Inflammatory macrophage treated with lipopolysaccharide for 4 hours (primary cell): Measurements from ENCODE around the gene MXRA5.
"Not testable (repeated sequence)": the region's sequence is repeated elsewhere in the genome, so short reads cannot be mapped to it uniquely, and the experiment has no call there.

Experiments used
- DNase-seq: peaks from one replicate; pipeline ENCODE4 v3.0.0-alpha.2; 2020

The MXRA5 gene, protein sequence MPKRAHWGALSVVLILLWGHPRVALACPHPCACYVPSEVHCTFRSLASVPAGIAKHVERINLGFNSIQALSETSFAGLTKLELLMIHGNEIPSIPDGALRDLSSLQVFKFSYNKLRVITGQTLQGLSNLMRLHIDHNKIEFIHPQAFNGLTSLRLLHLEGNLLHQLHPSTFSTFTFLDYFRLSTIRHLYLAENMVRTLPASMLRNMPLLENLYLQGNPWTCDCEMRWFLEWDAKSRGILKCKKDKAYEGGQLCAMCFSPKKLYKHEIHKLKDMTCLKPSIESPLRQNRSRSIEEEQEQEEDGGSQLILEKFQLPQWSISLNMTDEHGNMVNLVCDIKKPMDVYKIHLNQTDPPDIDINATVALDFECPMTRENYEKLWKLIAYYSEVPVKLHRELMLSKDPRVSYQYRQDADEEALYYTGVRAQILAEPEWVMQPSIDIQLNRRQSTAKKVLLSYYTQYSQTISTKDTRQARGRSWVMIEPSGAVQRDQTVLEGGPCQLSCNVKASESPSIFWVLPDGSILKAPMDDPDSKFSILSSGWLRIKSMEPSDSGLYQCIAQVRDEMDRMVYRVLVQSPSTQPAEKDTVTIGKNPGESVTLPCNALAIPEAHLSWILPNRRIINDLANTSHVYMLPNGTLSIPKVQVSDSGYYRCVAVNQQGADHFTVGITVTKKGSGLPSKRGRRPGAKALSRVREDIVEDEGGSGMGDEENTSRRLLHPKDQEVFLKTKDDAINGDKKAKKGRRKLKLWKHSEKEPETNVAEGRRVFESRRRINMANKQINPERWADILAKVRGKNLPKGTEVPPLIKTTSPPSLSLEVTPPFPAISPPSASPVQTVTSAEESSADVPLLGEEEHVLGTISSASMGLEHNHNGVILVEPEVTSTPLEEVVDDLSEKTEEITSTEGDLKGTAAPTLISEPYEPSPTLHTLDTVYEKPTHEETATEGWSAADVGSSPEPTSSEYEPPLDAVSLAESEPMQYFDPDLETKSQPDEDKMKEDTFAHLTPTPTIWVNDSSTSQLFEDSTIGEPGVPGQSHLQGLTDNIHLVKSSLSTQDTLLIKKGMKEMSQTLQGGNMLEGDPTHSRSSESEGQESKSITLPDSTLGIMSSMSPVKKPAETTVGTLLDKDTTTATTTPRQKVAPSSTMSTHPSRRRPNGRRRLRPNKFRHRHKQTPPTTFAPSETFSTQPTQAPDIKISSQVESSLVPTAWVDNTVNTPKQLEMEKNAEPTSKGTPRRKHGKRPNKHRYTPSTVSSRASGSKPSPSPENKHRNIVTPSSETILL (N-terminal part only)

DNA sequence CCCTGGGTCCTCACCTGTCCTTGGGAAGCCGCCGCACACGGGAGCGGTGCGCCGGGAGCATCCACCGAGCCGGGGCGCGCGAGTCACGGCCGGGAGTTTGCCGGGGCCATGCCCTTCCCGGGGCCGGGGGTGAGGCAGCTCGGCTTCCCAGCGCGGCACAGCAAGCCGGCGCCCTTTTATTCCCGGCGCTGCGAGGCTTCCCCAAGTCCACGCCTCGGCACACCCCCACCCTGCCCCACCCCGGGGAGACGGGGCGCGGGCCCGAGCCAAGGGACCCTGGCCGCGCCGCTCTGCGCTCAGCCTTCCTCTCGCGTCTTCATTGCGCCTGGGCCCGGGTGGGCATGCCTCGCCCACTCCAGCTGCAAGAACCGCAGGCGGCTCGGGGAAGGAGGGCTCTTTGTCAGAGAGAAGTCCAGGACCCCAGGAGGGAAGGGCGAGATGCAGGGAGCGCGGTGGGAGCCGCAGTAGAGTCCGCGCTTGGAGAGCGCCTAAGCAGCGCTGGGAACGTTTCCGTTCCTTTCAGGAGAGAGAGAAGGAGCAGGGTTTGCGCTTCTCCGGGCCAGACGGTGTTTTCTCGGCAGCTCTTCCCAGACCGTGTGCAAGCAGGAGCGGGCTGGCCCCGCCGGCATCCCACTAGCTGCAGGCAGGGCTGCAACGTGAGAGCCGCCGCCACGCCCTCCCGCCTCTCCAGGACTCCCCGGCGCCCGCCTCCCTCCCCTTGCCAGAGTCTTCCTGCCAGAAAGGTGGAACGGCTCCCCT is at the start of gene MXRA5:
MXRA5 (minus strand) TSS at position 152 of the 759 bp plus-strand sequence. CDS start 2,819 bp downstream, outside the sequence.
- DNase-seq: no peak

DNA sequence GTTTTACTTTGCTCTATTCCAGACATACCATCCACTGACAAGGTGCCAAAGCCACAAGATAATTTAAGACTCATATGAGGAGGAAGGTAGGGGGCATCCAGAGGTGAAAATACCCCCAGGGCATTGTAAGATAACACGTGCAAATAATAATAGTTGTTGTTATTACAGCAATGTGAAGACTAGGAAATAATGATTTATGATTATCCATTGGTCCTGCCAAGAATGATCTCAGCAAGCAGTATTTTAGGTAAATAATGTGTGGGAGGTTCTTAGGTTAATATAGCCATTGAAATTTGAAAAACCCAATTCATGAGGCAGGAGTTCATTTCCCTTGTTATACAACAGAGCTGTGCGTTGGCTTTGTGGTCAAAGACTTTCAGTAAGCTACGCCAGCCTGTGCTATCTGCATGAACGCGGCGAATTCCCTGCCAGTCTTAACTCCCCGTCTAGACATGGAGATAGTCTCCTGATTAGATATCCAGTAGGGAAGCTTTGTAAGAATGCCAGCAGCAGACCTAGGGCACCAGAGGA is 47.2 kb upstream of the MXRA5 start:
- DNase-seq: no peak

DNA sequence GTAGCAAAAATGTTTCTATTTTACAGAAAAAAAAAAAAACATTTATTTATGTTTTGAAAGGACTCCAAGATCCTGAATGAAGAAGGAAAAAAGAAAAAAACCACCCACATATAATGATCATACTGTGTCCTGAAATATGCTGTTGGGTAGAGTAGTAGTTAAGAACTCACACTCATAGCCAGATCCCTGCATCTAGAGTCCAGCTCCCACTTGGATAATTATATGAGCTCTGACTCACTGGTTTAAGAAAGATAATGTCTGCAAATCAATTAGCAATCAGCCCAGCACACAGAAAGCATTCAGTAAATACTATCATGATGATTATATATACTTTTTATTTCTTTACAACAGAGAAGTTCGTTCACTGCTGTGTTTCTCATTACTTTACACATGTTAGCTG is 46.7 kb upstream of the MXRA5 start:
- DNase-seq: no peak

DNA sequence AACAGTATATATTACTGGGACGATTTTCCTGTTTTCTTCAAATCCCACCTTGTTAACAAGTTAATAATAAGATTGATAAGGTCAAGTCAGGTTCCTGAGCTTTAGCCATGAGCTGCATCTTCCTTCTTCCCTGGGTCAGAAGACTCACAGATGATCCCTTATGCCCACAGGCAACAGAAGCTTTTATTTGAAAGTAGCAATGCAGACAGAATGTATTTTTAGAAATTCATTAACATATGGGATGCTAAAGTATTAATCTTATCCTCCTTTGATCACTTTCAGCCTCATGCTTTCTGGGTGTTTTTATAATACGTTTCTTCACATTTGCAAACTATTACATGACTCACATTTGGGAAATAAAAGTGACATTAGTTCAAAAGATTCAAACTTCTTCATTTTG is 42.0 kb upstream of the MXRA5 start:
- DNase-seq: no peak

DNA sequence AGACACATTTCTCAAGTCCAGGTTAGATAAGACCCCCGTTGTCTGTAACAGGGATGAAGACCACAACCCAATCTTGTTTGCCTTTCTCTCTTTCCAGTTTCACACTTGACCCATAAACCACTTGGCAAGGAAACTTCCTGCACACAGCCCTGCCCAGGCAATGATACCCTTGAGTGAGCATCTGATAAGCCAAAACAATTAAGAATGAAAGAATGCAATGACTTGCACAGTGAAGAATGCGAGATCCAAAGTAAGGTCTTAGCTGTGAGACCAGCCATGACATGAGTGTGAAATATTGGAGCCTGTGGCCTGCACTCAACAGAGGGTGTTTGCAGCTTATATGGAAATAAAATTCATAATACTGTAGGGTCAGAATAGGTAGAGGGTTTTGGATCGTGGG is 37.9 kb upstream of the MXRA5 start:
- no peak for DNase-seq

DNA sequence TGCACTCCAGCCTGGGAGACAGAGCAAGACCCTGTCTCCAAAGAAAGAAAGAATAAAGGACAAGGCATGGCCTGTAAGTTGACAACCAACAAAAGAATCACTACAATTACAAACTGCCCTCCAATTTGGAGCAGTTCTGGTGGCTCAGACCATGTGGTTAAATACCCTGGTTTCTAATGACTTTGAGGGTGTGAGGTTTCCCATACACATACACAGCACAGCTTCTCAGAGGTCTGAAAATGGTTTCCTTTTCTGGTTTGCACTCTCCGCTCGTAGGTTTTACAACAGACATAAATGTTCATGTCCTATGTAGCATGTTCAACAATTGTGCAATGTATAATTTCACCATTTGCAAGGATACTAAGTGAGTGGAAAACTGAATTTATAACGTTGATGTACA is 34.2 kb upstream of the MXRA5 start:
- no peak for DNase-seq

DNA sequence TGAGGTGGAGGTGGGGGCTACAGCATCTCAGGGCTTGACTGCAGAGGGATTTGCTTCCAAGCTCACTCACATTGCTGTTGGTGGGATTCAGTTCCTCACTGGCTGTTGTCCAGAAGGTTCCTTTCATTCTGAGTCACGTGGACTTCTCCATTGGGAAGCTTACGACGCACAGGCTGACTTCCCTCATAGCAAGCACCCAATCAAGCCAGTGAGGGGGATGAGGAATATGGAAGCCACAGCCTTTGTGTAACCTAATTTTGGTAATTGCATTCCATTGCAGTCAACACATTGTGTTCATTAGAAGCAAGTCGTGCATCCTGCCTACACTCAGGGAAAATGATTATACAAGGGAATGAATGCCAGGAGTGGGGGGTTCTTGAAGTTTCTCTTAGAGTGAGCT is 32.7 kb upstream of the MXRA5 start:
- no peak for DNase-seq

DNA sequence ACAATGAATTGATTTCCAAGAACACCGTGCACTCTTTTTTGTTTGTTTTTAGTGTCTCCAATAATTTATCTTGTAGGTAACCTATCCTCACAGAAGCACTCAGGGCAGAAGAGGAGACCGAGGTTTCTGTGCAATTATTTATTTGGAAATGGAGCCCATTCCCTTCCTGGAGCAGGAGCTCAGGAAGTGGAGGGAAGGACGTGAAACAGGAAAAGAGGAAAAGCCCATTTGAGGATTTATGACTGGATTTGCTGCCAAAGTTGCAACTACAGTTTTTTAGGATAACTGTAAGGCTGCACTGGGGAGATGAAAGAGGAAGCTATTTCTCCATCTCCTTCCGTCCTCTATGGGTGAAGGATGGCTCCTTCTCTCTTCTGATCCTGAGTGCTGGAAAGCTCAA is 31.7 kb upstream of the MXRA5 start:
- DNase-seq: no peak

DNA sequence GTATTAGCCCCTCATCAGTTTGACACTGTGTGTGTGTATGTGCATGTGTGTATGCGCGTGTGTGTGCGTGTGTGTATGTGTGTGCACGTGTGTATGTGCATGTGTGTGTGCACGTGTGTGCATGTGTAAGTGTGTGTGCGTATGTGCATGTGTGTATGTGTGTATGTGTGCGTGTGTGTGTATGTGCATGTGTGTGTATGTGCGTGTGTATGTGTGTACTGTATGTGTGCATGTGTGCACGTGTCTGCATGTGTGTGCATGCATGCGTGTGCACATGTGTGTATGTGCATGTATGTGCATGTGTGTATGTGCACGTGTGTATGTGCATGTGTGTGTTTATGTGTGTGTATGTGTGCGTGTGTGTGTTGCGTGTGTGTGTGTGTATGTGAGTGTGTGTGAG is 31.1 kb upstream of the MXRA5 start:
- DNase-seq: no peak

DNA sequence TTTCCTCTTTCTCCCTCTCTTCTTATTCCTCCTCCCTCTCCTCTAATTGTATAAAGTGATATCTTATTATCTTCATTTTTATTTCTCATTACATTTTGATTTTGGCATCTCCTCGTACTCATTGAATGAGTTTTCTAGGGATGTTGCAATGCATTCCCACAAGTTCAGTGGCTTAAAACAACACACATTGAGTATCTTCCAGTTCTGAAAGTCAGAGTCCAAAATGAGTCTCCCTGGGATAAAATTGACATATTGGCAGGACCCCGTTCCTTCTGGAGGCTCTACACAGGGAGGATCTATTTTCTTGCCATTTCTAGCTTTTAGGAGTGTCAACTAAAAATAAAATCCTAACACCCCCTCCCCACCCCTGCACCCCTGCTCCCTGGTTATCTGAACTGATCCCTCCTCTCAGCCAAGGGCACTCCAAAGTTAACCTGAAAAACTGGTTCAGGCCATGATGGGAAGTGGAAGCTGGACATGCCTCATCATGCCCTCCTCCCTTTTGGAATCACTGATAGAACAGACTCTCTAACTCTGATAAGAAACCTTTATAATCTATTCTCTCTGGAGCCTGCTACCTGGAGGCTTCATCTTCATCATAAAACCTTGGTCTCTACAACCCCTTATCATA is 29.5 kb upstream of the MXRA5 start:
- not testable (repeated sequence) for DNase-seq

DNA sequence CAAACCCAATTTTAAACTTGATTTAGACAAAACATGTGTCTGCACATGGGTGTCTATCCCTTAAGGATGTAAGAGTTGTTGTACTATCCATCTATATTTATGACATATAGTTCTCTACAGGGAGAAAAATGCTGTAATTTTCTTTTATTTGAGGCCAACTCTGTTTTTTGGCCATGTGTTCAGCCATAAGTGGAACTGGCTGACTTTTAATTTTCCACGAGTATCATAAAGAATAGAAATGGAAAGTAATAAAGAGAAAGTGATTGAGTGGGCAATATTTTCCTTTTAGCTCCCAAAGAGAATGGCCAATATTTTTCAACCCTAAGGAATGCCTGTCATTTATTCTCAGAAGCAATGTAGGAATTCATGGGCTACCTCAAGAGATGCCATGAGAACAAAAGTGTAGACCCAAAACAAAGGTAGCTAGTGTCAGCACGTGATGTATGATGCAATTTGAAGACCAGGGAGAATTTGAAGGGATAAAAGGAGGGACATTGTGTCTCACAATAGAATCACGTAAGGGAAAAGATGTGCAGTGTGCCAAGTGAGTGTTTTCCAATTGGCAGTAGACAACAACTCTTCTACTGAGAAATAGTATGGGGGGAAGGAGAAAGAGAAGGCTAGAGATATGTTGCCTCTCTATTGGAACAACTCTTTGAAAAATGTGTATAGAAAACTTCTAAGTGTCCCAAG is 27.8 kb upstream of the MXRA5 start:
- no peak for DNase-seq

DNA sequence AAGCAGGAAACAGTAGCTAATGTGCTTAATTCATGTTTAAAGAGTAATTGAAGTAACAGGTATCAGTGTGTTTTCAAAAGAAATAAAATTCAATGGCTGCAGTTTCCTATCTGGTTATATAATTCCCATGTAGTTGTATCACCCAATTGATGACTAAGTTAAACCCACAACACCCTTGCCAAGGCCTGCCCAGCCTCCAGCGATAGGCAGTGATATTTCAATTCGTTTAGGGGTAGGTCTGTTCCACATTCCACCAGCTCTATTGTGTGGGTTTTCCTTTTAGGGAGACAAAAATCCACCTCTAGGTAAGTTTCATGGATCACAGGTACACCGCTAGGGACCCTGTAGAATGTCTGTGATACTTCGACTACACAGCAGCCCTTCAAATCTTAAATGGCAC is 24.7 kb upstream of the MXRA5 start:
- no peak for DNase-seq

DNA sequence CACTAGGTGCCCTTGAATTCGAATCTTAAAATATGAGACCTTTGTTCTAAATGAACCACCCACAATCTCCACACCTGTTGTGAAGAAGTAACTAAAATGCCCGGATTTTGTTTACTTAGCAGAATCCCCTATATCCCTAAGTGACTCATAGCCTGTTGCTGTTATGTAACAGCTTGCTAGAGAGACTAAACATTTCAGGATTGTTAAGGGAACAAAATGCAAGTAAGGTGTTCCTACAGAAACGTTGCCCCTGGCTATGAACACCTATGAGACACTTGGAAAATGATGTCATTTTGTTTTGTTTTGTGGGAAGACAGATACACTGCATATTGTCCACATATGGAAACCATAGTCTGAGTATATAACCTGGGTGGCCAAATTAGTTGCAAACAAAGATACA is 24.2 kb upstream of the MXRA5 start:
- DNase-seq: no peak

DNA sequence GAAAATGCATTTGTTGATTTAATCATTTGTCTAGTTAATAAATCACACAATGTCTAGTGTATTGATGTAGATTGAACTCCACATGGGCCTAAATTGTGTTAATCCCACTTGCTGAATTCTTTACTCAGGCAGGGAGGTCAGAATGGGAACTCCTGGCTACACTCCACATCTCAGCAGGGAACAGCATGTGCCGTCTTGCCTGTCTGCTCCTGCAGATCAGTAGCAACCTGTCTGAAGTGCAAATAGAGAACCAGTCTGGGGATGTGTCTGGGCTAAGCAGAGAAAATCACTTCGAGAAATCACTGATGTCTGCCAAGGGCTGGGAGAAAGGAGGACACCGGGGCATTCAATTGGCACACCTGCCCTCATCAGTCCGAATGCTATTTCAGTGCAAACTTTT is 16.5 kb upstream of the MXRA5 start:
- DNase-seq: no peak

DNA sequence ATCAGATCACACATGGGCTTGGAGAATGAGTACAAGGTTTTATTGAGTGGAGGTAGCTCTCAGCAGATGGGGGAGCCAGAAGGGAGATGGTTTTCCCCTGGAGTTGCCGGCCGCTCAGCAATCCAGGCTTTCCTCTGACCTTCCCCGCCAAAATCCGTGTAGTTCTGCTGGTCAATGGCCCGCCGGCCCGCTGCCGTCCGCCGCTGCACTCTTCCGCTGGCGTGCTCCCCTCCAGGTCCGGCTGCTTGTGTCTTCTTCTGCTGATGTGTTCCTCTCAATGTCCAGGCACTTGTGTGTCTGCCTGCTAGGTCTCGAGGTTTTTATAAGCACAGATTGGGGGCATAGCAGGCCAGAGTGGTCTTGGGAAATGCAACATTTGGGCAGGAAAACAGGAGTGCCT is 14.4 kb upstream of the MXRA5 start:
- DNase-seq: no peak

DNA sequence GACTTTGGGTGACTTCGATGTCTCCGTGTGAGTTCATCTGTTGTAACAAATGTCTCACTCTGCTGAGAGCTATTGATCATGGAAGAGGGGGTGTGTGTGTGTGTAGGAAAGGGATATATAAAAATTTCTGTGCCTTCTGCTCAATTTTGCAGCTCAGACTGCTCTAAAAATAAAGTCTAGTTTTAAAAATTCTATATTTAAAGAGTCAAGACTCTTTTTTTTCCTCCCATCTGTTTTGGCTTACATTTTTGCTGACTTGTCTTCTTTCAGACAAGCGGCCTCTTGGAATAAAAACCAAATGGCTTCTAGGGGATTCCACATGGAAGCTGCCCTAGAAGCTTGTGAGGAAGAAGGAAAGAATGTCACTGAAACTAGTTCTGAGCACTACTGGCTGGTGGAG is 6.3 kb upstream of the MXRA5 start:
- not testable (repeated sequence) for DNase-seq

DNA sequence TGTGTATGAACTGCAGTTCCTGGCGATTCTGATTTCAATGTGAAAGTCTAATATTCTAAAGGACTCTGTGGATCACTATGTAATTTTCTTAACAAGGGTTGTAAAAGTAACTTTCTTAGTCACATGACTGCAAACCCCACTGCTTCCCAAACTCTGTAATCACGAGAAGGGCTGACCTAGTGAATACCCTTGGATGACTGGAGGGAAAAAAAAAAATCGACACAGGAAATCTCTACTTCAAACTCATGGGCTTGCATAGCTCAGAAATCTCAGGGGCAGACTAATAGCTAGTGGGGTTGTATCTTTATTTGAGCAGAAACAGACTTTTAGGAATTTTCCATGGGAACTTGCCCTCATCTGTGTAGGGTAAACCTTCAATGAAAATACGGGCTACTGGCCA is 4.8 kb upstream of the MXRA5 start:
- DNase-seq: no peak

DNA sequence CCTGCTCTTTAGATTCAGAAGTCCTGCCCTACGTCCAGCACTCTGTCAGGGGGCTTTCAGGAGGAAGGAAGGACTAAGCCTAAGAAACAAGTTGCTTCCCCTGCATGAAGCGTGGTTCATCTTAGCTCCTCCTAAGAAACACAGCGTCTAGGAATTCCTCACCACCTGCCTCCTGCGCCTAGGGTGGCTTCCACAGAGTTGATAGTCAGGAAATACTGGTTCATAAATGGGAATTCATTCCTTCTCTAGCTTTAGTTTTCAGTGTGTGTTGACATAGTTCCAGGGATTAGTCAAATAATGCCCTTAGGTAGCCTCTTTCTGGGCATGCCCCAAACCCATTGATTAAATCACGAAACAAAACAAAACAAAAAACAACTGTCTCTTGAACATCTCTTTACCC is 1.7 kb upstream of the MXRA5 start:
- no peak for DNase-seq

DNA sequence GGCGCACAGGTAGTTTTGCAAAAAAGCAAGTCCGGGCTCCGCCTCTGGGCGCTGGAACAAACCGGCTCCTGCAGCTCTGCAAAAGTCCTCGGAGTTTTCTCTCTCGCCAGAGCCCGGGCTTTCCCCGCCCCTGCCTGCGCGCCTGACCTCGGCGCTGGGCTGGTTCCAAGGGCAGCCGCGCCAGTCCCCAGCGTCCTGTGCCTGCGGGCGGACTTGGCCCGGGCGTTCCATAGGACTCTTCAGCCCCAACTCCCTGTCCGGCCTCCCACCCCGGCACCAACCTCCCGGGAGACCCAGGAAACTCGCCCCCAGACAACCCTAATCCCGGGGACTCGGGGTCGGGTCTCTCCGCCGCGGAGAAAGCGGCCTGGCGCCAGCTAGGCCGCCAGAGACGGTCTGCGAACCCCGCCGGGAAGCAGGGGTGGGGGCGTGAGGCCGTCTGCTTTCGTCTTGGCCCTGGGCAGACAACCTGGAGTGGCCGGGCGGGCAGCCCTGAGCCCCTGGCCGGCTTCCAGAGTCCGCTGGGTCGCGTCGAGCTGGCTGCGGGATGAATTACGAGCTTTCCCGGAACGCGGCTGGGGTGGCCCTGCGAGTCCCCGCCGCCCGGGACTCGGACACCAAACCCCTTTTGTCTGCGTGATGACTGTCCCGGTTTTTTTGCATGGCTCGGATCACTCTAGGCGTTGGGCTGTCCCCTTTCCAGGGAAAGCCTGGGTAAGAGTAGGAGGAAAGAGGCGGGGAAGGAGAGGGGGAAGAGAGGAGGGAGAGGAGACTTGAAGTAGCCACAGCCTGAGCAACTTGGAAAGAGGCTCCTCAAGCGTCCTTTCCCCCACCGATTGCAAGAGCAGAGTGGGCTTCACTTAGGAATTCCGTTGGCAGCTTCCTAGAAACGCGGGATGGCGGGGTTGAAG is 916 bp downstream of the MXRA5 start:
- no peak for DNase-seq

DNA sequence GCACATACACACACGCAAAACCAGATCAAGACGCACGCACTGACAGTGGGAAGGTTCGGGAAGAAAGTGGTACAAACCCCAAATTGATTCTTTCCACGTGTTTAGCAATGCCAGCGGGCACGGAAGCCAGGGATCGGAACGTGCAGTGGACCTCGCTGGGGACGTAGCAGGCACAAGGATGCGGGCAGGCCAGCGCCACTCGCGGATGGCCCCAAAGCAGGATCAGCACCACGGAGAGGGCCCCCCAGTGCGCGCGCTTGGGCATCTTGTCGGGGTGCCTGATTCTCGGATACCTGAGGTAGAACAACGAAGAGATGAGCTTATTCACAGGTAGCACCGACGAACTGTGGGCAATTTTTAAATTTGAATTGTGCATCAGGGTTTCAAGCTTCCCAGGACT is 2.9 kb downstream of the MXRA5 start:
- DNase-seq: not testable (repeated sequence)
